HG03045 (cell line): ENCODE measurements around the gene VAX1.

Experiments used
- ATAC-seq: cut with Tn5 transposase; IDR thresholded peaks from one replicate; pipeline ENCODE4 v1.9.1; 2021; ENCODE audit warnings: mild to moderate bottlenecking, moderate library complexity; ENCODE audit not compliant: unreplicated experiment

Gene VAX1

DNA sequence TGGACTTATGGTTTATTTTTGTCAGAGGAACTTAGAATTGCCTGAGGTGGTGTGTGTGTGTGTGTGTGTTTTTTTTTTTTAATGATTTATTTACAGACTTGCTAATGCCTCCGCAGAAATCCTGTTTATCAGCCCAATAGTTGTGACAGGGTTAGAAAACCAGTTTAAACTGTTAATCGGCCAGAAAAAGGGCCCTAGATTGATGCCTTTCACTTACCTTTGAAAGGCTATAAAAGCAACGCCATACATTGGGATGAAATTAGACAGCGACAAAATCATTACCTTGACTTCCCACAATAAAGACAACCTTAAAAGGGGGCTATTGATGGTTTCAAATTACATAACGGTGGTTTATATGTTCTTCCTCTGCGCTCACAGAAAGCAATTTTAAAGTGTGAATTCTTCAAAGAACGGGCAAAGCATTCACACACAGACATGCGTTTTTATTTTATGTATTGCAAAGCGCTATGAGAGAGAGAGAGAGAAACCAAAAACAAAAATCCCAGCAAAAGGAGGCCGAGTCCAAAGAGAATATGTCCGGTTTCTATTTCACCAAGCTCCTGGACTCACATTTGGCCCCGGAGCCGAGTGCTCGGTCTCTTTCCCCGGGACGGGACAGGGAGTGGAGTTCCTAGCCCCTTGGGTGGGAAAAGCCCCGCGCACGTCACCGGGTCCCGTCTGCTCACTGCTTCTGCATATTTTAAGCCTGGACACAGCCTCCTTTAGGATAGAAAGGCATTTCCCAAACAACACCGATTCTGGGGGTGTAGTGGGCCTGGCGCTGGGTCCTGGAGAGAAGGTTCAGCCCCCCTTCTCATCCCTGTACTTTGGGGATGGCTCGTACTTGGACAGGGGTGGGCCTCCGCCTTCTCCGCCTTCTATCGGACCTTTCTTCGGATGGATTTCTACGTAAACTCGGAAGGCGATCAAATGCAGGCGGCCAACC, 26.8 kb upstream of the VAX1 start:
- no peak for ATAC-seq

DNA sequence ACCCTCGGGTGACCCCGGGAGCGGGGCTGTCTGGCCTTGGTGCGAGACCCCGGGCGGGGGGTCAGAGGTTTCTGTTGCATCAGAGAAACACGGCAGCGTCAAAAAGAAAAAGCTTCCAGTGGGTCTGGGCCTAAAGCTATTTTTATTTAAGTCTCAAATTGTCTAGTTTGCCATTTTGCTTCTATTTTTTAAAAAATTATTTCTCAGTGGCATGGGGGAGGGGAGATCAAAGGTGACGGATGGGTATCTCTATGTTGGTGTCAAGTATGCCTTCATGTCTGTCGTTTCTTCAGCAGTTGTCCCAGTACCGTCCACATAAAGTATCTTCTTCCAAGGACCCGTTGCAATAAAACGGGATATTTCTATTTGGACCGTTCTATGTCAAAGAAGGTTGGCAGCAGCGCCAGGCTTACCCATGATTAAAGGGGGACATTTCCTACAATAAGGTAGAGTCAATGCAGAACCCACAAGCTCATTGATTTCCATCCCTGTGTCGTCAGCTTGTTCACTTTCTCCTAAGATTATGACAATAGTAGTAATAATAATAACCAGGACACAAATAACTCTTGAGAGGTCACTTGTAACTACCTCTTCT, 26.0 kb upstream of the VAX1 start:
- no peak for ATAC-seq

GRCh38 chr10:117163061-117163953, 25.2 kb upstream of the VAX1 start:
- no peak for ATAC-seq

- no peak for ATAC-seq
Observed at GRCh38 chr10:117162093-117163060, 24.3 kb upstream of the VAX1 start.

- ATAC-seq: no peak
Observed at GRCh38 chr10:117161386-117162033, 23.4 kb upstream of the VAX1 start.

DNA sequence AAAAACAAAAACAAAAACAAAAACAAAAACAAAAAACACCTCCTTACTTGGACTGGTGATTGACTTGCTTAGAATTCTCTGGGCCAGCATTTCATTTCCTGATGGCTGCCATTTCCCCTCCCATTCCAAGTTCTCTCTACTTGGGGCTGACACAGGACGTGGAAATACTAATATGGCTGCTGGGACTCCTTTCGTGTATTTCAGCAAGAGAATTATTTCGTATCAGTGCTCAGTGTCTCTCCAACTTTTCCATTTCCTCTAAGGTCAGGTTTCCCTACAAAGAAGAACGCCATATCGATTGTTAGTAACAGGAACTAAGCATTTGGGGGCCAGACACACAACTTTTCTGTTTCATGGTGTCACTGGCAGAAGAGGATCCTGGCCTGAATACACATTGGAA, 22.5 kb upstream of the VAX1 start:
- ATAC-seq: no peak

DNA sequence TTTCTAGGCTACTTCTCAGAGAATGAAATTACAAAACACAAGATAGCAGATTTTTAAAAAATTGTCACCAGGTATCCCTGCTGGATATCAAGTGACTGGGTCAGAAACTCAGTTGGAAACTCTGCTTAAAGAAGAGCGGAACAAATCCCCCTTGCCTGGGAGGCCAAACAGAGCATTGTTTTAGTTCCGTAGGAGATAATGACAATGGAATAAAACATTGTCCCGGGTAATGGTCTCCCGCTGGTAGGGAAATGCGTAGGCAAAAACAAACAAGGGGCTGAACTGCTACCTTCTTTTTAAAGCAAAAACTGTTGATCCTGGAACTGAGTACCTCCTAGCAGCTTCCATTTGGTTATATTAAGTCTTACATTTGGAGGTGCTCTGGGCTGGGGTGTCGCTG, 21.3 kb upstream of the VAX1 start:
- no peak for ATAC-seq

GRCh38 chr10:117158297-117158696, 20.2 kb upstream of the VAX1 start:
- ATAC-seq: no peak

DNA sequence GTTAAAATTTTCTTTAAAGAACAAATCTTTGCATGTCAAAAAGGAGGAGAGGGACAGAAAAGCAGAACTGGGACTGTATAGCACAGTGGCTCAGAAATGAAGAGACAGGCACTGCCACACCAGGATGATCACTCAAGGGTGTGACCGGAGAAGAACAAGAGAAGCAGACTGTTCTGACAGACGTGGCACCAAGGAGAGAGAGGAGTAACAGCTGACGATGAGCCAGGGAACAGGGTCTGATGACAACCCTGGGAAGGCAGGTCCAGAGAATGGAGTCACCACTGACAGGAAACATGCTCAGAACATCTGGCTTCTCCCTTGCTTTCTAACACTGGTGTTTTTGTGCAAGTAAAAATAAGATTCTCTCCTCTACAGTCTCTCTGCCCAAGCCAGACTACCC, 14.6 kb upstream of the VAX1 start:
- ATAC-seq: no peak

DNA sequence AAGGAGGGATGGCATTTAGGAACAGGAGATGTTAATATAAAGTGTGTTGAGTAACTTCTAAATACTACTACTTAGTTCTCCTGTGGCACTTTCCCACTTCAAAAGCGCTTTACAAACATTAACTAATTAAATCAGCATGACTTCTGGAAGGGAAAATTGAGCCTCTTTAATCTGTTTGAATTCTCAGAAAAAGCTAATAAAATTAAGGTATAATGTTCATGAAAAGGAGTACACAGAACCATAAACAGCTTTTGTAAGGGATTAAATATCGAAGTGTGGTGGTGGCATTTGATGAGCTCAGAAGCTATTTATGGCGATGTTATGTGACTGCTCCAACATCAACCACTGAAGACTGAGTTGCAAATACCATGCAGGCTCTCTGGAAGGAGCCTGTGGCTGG, 10.2 kb upstream of the VAX1 start:
- no peak for ATAC-seq

GRCh38 chr10:117145019-117145418, 6.9 kb upstream of the VAX1 start:
- no peak for ATAC-seq

- no peak for ATAC-seq
Observed at GRCh38 chr10:117143103-117143823, 5.2 kb upstream of the VAX1 start.

GRCh38 chr10:117140525-117140902, 2.4 kb upstream of the VAX1 start:
- no peak for ATAC-seq

GRCh38 chr10:117139581-117140524, 1.8 kb upstream of the VAX1 start:
- no peak for ATAC-seq

DNA sequence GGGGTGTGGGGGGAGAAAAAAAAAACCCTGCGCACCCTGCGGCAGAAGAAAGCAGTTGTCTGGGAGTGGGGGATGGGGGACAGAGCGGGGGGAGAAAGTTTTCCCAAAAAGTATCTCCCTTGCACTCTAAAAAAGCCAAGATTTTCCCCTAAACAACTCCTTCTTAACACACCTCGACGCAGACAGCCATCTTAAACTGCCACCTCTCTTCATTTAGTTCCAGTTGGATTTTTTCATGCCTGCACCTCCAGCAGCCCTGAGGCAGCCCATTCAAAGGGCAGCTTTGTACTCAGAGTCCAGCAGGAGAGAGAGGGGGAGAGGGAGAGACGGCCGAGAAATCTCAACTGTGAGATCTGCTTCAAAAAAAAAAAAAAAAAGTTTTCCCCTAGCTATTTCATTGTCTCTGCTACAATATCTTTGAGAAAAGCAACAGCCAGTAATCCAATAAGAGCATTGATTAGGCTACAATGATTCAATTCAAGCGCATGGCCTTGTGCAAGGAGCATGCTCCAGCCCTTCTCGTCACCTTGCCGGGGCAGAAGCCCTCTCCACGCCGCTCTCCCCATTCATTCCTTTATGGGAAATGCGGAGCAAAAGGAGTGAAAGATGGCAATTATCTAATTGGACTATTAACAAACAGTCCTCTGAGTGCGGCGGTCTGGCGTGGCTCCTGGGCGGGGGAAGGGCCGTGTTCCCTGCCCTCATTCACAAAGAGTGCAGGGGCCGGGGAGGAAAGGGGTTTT, 939 bp upstream of the VAX1 start:
- ATAC-seq: no peak

GRCh38 chr10:117137031-117137910, 799 bp downstream of the VAX1 start:
- ATAC-seq: no peak
